Measurements from ENCODE around the gene SLC16A8. TPM values are rescaled to one million over a fixed set of nuclear protein-coding genes. Genes with fewer than 3 reads are reported as not detected.

The SLC16A8 gene
- total and polyA plus RNA-seq, 2 experiments from 2014 or later: 0.52 to 0.66 TPM

DNA sequence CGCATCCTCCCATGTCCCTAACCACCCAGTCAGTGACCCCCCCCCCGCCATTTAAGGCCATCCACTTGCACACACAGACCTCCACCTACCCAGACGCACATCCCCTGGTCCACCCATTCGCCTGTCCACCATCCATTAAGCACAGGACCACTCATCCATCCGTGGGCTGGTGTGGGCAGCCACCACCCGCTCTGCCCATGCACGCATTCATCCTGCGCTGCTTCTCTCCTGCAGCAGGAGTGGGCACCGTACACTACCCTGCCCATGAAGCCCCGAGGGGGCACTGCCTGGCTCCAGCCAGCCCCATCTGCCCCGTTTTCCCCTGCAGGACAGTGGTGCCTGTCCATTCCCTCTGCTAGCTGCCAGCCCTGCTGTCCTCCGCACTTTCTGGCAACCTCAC, 3.9 kb upstream of the SLC16A8 start (continued):
- TF ChIP-seq, protein P1, sequence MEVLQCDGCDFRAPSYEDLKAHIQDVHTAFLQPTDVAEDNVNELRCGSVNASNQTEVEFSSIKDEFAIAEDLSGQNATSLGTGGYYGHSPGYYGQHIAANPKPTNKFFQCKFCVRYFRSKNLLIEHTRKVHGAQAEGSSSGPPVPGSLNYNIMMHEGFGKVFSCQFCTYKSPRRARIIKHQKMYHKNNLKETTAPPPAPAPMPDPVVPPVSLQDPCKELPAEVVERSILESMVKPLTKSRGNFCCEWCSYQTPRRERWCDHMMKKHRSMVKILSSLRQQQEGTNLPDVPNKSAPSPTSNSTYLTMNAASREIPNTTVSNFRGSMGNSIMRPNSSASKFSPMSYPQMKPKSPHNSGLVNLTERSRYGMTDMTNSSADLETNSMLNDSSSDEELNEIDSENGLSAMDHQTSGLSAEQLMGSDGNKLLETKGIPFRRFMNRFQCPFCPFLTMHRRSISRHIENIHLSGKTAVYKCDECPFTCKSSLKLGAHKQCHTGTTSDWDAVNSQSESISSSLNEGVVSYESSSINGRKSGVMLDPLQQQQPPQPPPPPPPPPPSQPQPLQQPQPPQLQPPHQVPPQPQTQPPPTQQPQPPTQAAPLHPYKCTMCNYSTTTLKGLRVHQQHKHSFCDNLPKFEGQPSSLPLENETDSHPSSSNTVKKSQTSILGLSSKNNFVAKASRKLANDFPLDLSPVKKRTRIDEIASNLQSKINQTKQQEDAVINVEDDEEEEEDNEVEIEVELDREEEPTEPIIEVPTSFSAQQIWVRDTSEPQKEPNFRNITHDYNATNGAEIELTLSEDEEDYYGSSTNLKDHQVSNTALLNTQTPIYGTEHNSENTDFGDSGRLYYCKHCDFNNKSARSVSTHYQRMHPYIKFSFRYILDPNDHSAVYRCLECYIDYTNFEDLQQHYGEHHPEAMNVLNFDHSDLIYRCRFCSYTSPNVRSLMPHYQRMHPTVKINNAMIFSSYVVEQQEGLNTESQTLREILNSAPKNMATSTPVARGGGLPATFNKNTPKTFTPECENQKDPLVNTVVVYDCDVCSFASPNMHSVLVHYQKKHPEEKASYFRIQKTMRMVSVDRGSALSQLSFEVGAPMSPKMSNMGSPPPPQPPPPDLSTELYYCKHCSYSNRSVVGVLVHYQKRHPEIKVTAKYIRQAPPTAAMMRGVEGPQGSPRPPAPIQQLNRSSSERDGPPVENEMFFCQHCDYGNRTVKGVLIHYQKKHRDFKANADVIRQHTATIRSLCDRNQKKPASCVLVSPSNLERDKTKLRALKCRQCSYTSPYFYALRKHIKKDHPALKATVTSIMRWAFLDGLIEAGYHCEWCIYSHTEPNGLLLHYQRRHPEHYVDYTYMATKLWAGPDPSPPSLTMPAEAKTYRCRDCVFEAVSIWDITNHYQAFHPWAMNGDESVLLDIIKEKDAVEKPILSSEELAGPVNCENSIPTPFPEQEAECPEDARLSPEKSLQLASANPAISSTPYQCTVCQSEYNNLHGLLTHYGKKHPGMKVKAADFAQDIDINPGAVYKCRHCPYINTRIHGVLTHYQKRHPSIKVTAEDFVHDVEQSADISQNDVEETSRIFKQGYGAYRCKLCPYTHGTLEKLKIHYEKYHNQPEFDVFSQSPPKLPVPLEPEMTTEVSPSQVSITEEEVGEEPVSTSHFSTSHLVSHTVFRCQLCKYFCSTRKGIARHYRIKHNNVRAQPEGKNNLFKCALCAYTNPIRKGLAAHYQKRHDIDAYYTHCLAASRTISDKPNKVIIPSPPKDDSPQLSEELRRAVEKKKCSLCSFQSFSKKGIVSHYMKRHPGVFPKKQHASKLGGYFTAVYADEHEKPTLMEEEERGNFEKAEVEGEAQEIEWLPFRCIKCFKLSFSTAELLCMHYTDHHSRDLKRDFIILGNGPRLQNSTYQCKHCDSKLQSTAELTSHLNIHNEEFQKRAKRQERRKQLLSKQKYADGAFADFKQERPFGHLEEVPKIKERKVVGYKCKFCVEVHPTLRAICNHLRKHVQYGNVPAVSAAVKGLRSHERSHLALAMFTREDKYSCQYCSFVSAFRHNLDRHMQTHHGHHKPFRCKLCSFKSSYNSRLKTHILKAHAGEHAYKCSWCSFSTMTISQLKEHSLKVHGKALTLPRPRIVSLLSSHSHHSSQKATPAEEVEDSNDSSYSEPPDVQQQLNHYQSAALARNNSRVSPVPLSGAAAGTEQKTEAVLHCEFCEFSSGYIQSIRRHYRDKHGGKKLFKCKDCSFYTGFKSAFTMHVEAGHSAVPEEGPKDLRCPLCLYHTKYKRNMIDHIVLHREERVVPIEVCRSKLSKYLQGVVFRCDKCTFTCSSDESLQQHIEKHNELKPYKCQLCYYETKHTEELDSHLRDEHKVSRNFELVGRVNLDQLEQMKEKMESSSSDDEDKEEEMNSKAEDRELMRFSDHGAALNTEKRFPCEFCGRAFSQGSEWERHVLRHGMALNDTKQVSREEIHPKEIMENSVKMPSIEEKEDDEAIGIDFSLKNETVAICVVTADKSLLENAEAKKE (CRISPR knock-in tag; IDR thresholded peaks at IDR 0.05): no peak
- no peak for TF ChIP-seq ZNF331 (CRISPR knock-in tag; IDR thresholded peaks at IDR 0.05; ENCODE audit: low read depth)
- no peak for TF ChIP-seq STAT1 (IDR thresholded peaks at IDR 0.05; ENCODE audit: unreplicated experiment)
- TF ChIP-seq, protein P2, sequence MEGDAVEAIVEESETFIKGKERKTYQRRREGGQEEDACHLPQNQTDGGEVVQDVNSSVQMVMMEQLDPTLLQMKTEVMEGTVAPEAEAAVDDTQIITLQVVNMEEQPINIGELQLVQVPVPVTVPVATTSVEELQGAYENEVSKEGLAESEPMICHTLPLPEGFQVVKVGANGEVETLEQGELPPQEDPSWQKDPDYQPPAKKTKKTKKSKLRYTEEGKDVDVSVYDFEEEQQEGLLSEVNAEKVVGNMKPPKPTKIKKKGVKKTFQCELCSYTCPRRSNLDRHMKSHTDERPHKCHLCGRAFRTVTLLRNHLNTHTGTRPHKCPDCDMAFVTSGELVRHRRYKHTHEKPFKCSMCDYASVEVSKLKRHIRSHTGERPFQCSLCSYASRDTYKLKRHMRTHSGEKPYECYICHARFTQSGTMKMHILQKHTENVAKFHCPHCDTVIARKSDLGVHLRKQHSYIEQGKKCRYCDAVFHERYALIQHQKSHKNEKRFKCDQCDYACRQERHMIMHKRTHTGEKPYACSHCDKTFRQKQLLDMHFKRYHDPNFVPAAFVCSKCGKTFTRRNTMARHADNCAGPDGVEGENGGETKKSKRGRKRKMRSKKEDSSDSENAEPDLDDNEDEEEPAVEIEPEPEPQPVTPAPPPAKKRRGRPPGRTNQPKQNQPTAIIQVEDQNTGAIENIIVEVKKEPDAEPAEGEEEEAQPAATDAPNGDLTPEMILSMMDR (conservative IDR thresholded peaks at IDR 0.05; ENCODE audit: low read depth in 2 of 2): no peak
- TF ChIP-seq EZH2 (IDR thresholded peaks at IDR 0.05; ENCODE audit: low read depth, unreplicated experiment): no peak

DNA sequence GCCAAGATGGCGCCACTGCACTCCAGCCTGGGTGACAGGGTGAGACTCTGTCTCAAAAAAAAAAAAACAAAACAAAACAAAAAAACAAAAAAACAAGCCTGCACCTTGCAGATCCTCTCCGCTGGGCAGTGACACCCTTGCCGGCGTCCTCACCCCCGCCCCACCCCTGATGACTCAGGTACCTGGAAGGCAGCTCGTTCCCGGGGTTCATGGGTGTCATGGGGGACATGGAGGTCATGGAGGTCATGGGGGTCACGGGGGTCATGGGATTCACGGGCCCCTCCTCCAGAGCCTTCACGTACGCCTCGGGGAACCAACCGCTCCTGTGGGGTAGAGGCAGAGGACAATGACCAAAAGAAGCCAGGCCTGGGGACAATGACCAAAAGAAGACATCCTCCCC, 3.0 kb upstream of the SLC16A8 start:
- Histone ChIP-seq H2AFZ (no peak overlapping the region), H3K27me3 (ENCODE audit: insufficient read depth) (peaks cover 17% of the 10 kb centered on the region), H3K27ac (ENCODE audit: low read depth) (no peak overlapping the region), H3K79me2 (replicated peaks; ENCODE audit: insufficient read depth) (no peaks in the 10 kb centered on the region; the same call in 1 of the 2 replicates), H3F3A (replicated peaks; ENCODE audit: low read depth) (0 out of 2 replicates have a peak, but pooled peaks cover 5% of the 10 kb centered on the region), H3K36me3 (ENCODE audit: insufficient read depth) (no peaks in the 10 kb centered on the region), H4K20me1 (replicated peaks; ENCODE audit: insufficient read depth) (no peaks in the 10 kb centered on the region), H3K4me1 (ENCODE audit: insufficient read depth) (peaks cover 25% of the 10 kb centered on the region; the same call in 1 of the 2 replicates), H3K4me3 (no peak overlapping the region), H3K4me2 (no peak overlapping the region), H3K9me2 (ENCODE audit: insufficient read depth) (no peaks in the 10 kb centered on the region)
- H3K27ac Mint-ChIP-seq: no peak overlapping the region
- peaks cover 16% of the 10 kb centered on the region for H3K27me3 Mint-ChIP-seq (ENCODE audit: insufficient read depth, low read depth, poor library complexity)
- no peak overlapping the region for H3K4me3 Mint-ChIP-seq
- H3K36me3 Mint-ChIP-seq (ENCODE audit: low read depth): no peaks in the 10 kb centered on the region; the same call in 2 of the 3 replicates
- no peak for DNase-seq (ENCODE audit: low spot score)
- H3K9me3 Mint-ChIP-seq: no peaks in the 10 kb centered on the region
- ATAC-seq: no peak
- H3K4me1 Mint-ChIP-seq: peaks cover 12% of the 10 kb centered on the region; the same call in 2 of the 3 replicates
- TF ChIP-seq, protein P2 (conservative IDR thresholded peaks at IDR 0.05; ENCODE audit: low read depth in 2 of 2): no peak
- no peak for TF ChIP-seq POLR2AphosphoS5 (IDR thresholded peaks at IDR 0.05; ENCODE audit: low read depth)
- TF ChIP-seq NANOG (IDR thresholded peaks at IDR 0.05; ENCODE audit: borderline replicate concordance): no peak
- no peak for TF ChIP-seq CREB1 (CRISPR knock-in tag; IDR thresholded peaks at IDR 0.05; ENCODE audit: low read depth)
- TF ChIP-seq JUNB (IDR thresholded peaks at IDR 0.05; ENCODE audit: unreplicated experiment): no peak
- TF ChIP-seq ZNF331 (CRISPR knock-in tag; IDR thresholded peaks at IDR 0.05; ENCODE audit: low read depth): no peak
- no peak for TF ChIP-seq STAT1 (IDR thresholded peaks at IDR 0.05; ENCODE audit: unreplicated experiment)
- TF ChIP-seq EZH2phosphoT487 (IDR thresholded peaks at IDR 0.05; ENCODE audit: unreplicated experiment): no peak
